Panc1 (cell line): Measurements from ENCODE around the gene OPN1LW.

Source experiments
- POLR2AphosphoS5 ChIP-seq: IDR thresholded peaks from 2 replicates; pipeline ENCODE4 v1.6.1; 2012; ENCODE audit warnings: mild to moderate bottlenecking, low read depth, low read length, moderate library complexity
- SIN3A ChIP-seq: IDR thresholded peaks from 2 replicates; pipeline ENCODE4 v1.6.1; 2012; ENCODE audit warnings: low read depth, mild to moderate bottlenecking, low read length, moderate library complexity, borderline replicate concordance; ENCODE audit not compliant: insufficient read depth
- TF ChIP-seq, protein P1 (sequence below): fragments of 450-650 bp; IDR thresholded peaks from 2 replicates; pipeline ENCODE4 v1.5.1; 2017; ENCODE audit warnings: mild to moderate bottlenecking
- TF ChIP-seq, protein P2 (sequence below), 2 experiments: IDR thresholded peaks; 2 replicates each; pipeline ENCODE4 v1.6.1; 2011 to 2012; ENCODE audit warnings: low read depth in 2 of 2, control low read depth in 1 of 2, low read length in 1 of 2, mild to moderate bottlenecking in 1 of 2, moderate library complexity in 1 of 2; ENCODE audit not compliant: insufficient read depth in 1 of 2

- TF ChIP-seq, protein P1, sequence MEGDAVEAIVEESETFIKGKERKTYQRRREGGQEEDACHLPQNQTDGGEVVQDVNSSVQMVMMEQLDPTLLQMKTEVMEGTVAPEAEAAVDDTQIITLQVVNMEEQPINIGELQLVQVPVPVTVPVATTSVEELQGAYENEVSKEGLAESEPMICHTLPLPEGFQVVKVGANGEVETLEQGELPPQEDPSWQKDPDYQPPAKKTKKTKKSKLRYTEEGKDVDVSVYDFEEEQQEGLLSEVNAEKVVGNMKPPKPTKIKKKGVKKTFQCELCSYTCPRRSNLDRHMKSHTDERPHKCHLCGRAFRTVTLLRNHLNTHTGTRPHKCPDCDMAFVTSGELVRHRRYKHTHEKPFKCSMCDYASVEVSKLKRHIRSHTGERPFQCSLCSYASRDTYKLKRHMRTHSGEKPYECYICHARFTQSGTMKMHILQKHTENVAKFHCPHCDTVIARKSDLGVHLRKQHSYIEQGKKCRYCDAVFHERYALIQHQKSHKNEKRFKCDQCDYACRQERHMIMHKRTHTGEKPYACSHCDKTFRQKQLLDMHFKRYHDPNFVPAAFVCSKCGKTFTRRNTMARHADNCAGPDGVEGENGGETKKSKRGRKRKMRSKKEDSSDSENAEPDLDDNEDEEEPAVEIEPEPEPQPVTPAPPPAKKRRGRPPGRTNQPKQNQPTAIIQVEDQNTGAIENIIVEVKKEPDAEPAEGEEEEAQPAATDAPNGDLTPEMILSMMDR = no peak
- TF ChIP-seq SIN3A (no peak), POLR2AphosphoS5 (no peak)
- TF ChIP-seq, protein P2, sequence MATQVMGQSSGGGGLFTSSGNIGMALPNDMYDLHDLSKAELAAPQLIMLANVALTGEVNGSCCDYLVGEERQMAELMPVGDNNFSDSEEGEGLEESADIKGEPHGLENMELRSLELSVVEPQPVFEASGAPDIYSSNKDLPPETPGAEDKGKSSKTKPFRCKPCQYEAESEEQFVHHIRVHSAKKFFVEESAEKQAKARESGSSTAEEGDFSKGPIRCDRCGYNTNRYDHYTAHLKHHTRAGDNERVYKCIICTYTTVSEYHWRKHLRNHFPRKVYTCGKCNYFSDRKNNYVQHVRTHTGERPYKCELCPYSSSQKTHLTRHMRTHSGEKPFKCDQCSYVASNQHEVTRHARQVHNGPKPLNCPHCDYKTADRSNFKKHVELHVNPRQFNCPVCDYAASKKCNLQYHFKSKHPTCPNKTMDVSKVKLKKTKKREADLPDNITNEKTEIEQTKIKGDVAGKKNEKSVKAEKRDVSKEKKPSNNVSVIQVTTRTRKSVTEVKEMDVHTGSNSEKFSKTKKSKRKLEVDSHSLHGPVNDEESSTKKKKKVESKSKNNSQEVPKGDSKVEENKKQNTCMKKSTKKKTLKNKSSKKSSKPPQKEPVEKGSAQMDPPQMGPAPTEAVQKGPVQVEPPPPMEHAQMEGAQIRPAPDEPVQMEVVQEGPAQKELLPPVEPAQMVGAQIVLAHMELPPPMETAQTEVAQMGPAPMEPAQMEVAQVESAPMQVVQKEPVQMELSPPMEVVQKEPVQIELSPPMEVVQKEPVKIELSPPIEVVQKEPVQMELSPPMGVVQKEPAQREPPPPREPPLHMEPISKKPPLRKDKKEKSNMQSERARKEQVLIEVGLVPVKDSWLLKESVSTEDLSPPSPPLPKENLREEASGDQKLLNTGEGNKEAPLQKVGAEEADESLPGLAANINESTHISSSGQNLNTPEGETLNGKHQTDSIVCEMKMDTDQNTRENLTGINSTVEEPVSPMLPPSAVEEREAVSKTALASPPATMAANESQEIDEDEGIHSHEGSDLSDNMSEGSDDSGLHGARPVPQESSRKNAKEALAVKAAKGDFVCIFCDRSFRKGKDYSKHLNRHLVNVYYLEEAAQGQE (IDR thresholded peaks at IDR 0.05; ENCODE audit: insufficient read depth in 1 of 2, low read depth in 2 of 2, low read length in 1 of 2) = no peak
Measured at GRCh38 chrX:154123241-154124219, 20.5 kb upstream of the OPN1LW start.
